ENCODE data around the gene AHCYL2.

The AHCYL2 gene

DNA sequence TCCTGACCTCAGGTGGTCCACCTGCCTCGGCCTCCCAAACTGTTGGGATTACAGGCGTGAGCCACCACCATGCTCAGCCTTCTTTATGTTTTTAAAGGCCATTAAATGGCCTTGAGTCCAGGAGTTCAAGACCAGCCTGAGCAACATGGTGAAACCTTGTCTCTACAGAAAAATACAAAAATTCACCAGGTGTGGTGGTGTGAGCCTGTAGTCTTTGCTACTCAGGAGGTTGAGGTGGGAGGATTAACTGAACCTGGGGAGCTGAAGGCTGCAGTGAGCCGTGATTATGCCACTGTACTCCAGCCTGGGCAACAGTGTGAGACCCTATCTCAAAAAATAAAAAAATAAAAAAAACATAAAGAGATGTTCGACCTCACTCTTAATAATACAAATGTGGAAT is 25.4 kb upstream of the AHCYL2 start:
- no peak overlapping the region for H3K4me3 ChIP-seq (ENCODE audit: low read depth, low read length)
- DNase-seq (ENCODE audit: low read depth, low spot score): no peak
- in situ Hi-C loops (cut with HindIII; ENCODE audit: low sequenced_read_pairs): no loop called here
- TF ChIP-seq, protein P1, sequence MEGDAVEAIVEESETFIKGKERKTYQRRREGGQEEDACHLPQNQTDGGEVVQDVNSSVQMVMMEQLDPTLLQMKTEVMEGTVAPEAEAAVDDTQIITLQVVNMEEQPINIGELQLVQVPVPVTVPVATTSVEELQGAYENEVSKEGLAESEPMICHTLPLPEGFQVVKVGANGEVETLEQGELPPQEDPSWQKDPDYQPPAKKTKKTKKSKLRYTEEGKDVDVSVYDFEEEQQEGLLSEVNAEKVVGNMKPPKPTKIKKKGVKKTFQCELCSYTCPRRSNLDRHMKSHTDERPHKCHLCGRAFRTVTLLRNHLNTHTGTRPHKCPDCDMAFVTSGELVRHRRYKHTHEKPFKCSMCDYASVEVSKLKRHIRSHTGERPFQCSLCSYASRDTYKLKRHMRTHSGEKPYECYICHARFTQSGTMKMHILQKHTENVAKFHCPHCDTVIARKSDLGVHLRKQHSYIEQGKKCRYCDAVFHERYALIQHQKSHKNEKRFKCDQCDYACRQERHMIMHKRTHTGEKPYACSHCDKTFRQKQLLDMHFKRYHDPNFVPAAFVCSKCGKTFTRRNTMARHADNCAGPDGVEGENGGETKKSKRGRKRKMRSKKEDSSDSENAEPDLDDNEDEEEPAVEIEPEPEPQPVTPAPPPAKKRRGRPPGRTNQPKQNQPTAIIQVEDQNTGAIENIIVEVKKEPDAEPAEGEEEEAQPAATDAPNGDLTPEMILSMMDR (IDR thresholded peaks at IDR 0.05; ENCODE audit: low read depth, low read length): no peak

DNA sequence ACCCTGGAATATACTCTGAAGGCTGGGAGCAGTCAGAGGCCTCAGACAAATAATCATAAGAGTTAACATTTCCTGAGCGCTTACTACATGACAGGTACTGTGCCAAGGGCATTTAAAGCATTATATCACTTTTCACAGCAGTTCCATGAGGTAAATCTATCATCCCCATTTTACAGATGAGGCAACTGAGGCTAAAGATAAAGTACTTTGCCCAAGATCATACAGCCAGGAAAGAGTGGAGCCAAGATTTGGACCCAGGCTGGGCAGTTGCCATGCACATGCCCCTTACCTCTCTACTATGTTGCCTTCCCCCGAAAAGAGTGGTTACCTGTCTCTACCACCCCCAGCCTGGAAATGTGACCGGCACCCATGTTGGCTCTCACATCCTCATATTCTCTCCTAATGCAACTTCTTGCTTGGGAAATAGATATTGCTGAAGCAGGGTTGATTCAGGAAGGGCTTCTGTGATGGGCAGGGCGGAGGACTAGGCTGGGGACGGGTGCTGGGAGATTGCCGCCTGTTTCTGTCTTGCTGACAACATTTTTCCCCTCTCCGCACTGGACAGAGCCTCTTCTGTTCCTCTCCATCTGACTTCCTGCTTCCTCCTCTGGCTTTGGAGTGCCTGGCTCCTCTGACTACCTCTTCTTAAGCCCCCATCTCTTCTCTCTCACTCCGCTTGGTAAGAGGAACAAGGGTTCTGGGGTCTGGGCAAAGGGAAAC is 22.6 kb upstream of the AHCYL2 start:
- TF ChIP-seq, protein P1 (IDR thresholded peaks at IDR 0.05; ENCODE audit: low read depth, low read length): no peak
- in situ Hi-C loops (cut with HindIII; ENCODE audit: low sequenced_read_pairs): no loop called here
- H3K4me3 ChIP-seq (ENCODE audit: low read depth, low read length): no peak overlapping the region
- no peak for DNase-seq (ENCODE audit: low read depth, low spot score)

DNA sequence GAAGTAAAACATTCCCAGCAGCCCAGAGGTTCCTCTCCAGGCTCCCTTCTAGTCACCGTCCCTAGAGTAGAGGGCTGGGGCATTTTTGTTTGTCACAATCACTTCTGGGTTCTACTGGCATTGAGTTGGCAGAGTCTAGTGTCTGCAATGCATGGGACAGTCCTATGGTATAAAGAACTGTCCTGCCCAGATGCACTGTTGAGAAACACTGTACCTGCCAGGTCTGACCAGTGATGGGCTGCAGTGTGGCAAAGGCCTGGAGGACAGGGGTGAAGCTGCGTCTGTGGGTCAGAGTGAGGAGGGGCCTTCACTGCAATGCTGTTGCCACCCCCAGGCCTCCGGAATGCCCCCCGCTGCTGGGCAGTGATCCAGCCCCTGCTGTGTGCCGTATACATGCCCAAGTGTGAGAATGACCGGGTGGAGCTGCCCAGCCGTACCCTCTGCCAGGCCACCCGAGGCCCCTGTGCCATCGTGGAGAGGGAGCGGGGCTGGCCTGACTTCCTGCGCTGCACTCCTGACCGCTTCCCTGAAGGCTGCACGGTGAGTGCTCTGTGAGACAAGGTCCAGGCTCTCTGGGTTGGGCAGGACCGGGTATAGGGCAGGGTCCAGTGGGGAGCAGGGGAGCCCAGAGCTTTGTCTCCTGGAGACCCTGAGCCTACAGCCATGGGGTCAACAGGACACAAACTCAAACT is 21.6 kb upstream of the AHCYL2 start:
- in situ Hi-C loops (cut with HindIII; ENCODE audit: low sequenced_read_pairs): no loop called here
- DNase-seq (ENCODE audit: low read depth, low spot score): no peak
- TF ChIP-seq, protein P1 (IDR thresholded peaks at IDR 0.05; ENCODE audit: low read depth, low read length): no peak
- no peak overlapping the region for H3K4me3 ChIP-seq (ENCODE audit: low read depth, low read length)

DNA sequence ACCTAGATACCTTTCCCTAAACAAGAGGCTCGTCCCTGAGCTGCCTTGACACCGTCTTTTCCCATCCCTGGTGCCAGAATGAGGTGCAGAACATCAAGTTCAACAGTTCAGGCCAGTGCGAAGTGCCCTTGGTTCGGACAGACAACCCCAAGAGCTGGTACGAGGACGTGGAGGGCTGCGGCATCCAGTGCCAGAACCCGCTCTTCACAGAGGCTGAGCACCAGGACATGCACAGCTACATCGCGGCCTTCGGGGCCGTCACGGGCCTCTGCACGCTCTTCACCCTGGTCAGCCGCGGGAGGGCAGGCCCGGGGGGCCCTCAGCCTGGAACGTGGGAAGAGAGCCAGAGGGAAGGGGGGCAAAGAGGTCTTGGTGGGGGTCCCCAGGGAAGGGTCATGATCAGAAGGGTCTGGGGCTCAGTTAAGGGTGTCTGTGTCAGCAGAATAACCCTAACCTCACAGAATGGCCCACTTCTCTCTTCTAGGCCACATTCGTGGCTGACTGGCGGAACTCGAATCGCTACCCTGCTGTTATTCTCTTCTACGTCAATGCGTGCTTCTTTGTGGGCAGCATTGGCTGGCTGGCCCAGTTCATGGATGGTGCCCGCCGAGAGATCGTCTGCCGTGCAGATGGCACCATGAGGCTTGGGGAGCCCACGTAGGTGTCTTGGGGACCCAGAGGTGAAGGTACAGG is 19.6 kb upstream of the AHCYL2 start:
- in situ Hi-C loops (cut with HindIII; ENCODE audit: low sequenced_read_pairs): no loop called here
- no peak overlapping the region for H3K4me3 ChIP-seq (ENCODE audit: low read depth, low read length)

DNA sequence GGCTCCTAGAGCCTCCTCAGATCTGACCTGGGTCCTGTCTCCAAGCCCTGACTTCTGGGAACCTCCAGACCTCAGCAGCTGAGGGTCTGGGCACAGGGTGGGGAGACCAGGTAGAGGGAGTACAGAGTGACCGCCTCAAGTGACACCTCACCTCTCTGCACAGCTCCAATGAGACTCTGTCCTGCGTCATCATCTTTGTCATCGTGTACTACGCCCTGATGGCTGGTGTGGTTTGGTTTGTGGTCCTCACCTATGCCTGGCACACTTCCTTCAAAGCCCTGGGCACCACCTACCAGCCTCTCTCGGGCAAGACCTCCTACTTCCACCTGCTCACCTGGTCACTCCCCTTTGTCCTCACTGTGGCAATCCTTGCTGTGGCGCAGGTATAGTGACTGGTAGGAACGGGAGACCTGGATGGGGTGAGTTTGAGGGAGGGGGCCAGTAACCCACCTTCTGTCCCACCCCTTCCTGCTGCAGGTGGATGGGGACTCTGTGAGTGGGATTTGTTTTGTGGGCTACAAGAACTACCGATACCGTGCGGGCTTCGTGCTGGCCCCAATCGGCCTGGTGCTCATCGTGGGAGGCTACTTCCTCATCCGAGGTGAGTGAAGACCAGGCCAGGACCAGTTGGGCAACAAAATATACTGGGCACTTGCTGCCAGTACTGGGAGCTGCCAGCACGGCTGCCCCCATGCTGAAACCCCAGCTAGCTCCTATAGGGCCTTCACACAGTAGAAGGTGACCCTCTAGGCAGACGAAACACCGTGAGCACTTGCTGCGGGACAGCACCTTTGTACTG is 18.6 kb upstream of the AHCYL2 start:
- H3K4me3 ChIP-seq (ENCODE audit: low read depth, low read length): no peak overlapping the region
- no peak for DNase-seq (ENCODE audit: low read depth, low spot score)
- TF ChIP-seq, protein P1 (IDR thresholded peaks at IDR 0.05; ENCODE audit: low read depth, low read length): no peak
- in situ Hi-C loops (cut with HindIII; ENCODE audit: low sequenced_read_pairs): no loop called here

More for the DNA sequence above, 19.6 kb upstream of the AHCYL2 start:
- TF ChIP-seq, protein P1 (IDR thresholded peaks at IDR 0.05; ENCODE audit: low read depth, low read length): no peak
- no peak for DNase-seq (ENCODE audit: low read depth, low spot score)

DNA sequence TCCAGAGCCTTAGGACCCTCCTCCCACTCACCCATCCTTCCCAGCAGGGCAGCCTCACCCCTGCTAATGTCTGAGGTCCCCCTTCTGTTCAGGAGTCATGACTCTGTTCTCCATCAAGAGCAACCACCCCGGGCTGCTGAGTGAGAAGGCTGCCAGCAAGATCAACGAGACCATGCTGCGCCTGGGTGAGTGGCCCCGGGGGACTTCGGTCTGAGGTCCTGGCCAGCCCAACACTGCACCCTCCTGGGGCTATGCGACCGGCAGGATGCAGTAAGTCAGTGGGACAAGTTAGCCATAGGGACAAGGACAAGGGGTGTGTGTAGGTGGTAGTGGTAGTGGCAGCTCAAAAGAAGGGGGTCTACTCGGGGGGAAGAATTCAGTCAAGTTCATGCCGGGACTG is 16.2 kb upstream of the AHCYL2 start:
- TF ChIP-seq, protein P1 (IDR thresholded peaks at IDR 0.05; ENCODE audit: low read depth, low read length): no peak
- in situ Hi-C loops (cut with HindIII; ENCODE audit: low sequenced_read_pairs): no loop called here
- DNase-seq (ENCODE audit: low read depth, low spot score): no peak

More for the DNA sequence above, 16.2 kb upstream of the AHCYL2 start:
- H3K4me3 ChIP-seq (ENCODE audit: low read depth, low read length): no peak overlapping the region
